ENCODE results near the gene SHD. TPM values are rescaled to one million over a fixed set of nuclear protein-coding genes. Genes with fewer than 3 reads are reported as not detected.

The SHD gene
- total and polyA plus RNA-seq, 9 of the 15 experiments (the other 6 are each of a cell fraction or from before 2014, with no cell fraction given) = 0.05 to 0.62 (median 0.15) TPM; not detected in 5

DNA sequence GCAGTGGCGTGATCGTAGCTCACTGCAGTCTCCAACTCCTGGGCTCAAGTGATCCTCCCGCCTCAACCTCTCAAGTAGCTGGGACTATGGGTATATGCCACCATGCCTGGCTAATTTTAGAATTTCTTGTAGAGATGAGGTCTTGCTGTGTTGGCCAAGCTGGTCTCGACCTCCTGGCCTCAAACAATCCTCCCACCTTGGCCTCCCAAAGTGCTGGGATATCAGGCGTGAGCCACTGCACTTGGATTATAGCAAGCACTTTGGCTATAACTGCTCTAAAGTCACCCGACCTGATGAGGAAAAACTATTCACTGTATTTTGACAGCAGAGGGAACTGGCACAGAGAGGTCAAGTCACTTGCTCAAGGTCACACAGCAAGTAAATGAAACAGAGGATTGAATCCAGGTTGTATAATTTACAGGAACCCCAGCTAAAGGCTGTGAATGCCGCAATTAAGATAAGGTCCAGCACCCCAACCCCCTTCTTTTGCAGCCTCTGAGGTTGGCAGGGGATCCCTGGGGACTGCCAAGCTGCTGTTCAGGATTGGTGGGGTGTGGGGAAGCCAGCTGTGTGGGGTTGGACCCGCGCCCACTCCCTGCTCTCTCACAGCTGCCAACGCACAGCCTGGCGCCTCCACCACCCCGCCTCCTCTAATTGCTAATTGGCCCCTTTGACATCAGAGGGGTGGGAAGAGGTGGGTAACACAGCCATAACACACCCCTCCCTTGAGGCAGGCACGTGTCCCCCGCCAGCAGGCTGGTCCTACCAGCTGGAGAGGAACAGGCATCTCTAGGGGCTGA lies 17.1 kb downstream of the SHD start:
- ChIA-PET POLR2A (interaction anchor here (0.6 kb wide), 2 partner anchors 10 to 1193 kb away, joined by 3 read pairs; no protein-coding TSS in a partner anchor), CTCF (ENCODE audit: low intra/inter-chr PET ratio) (no interaction called here)
- Histone ChIP-seq H3K4me2 (ENCODE audit: insufficient read depth, low read length) (no peak overlapping the region), H2AFZ (ENCODE audit: low read depth, low read length) (no peak overlapping the region), H3K4me3 (no peak overlapping the region), H3K27ac (ENCODE audit: extremely low read depth, low read depth, low read length) (no peak overlapping the region), H3K9me1 (ENCODE audit: control insufficient read depth, insufficient read depth, low read length) (no peaks in the 10 kb centered on the region), H3K27me3 (ENCODE audit: control insufficient read depth in 2 of 2, insufficient read depth in 2 of 2, low read length in 2 of 2) (peaks cover 3 to 8% of the 10 kb centered on the region in 2 experiments; a peak in 2 of 5 replicates), H4K20me1 (replicated peaks; ENCODE audit: control insufficient read depth, insufficient read depth, low read length) (no peaks in the 10 kb centered on the region), H3K4me1 (replicated peaks in 1 of 2; ENCODE audit: control insufficient read depth in 2 of 2, insufficient read depth in 2 of 2, low read length in 2 of 2) (peaks cover 0 to 25% of the 10 kb centered on the region in 2 experiments; a peak in 2 of 5 replicates), H3K36me3 (ENCODE audit: control insufficient read depth, insufficient read depth, low read length) (no peaks in the 10 kb centered on the region), H3K9me3 (replicated peaks; ENCODE audit: control insufficient read depth, insufficient read depth, low read depth, low read length) (no peaks in the 10 kb centered on the region), H3K9ac (ENCODE audit: insufficient read depth in 1 of 2, low read depth in 2 of 2, low read length in 2 of 2) (peak overlapping the region in 1 of 2 experiments; percentile 40; a peak in 1 of 4 replicates), H3K79me2 (ENCODE audit: control insufficient read depth, insufficient read depth, low read length) (no peaks in the 10 kb centered on the region)
- FAIRE-seq = no peak
- BruUV-seq (replicated peaks) = no TSS peak
- no peak for DNase-seq (ENCODE audit: extremely low read depth in 1 of 4, low spot score in 3 of 4)
- intact Hi-C loops (cut with micrococcal nuclease) = no loop called here
- in situ Hi-C loops (cut with MboI) = no loop called here
- WGBS (ENCODE audit: insufficient coverage, low coverage, missing lambda C conversion rate) = 31% methylated on average over 10 of the region's 14 CpGs
- no peak for ATAC-seq
- TF ChIP-seq CEBPB (tag; IDR thresholded peaks at IDR 0.05) = no peak
- TF ChIP-seq FOXA3 (CRISPR knock-in tag; conservative IDR thresholded peaks at IDR 0.05 in 1 of 2, IDR thresholded peaks at IDR 0.05 in 1 of 2) = no peak
- no peak for TF ChIP-seq CBFA2T3 (IDR thresholded peaks at IDR 0.05)
- TF ChIP-seq, protein P1, sequence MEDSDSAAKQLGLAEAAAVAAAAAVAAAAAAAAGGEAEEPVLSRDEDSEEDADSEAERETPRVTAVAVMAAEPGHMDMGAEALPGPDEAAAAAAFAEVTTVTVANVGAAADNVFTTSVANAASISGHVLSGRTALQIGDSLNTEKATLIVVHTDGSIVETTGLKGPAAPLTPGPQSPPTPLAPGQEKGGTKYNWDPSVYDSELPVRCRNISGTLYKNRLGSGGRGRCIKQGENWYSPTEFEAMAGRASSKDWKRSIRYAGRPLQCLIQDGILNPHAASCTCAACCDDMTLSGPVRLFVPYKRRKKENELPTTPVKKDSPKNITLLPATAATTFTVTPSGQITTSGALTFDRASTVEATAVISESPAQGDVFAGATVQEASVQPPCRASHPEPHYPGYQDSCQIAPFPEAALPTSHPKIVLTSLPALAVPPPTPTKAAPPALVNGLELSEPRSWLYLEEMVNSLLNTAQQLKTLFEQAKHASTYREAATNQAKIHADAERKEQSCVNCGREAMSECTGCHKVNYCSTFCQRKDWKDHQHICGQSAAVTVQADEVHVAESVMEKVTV (CRISPR knock-in tag; IDR thresholded peaks at IDR 0.05) = no peak
- peak; percentile 90 for TF ChIP-seq ZNF121 (CRISPR knock-in tag; conservative IDR thresholded peaks at IDR 0.05)
- TF ChIP-seq ELF2 (CRISPR knock-in tag; IDR thresholded peaks at IDR 0.05) = no peak
- no peak for TF ChIP-seq MBD2 (IDR thresholded peaks at IDR 0.05; ENCODE audit: borderline replicate concordance, low read depth)
- peak in 1 of 2 experiments; percentile 40; a peak in 2 of 4 replicates for TF ChIP-seq RCOR1 (IDR thresholded peaks at IDR 0.05; ENCODE audit: borderline replicate concordance in 1 of 2, low read depth in 2 of 2, low read length in 2 of 2)
- TF ChIP-seq, protein P2, sequence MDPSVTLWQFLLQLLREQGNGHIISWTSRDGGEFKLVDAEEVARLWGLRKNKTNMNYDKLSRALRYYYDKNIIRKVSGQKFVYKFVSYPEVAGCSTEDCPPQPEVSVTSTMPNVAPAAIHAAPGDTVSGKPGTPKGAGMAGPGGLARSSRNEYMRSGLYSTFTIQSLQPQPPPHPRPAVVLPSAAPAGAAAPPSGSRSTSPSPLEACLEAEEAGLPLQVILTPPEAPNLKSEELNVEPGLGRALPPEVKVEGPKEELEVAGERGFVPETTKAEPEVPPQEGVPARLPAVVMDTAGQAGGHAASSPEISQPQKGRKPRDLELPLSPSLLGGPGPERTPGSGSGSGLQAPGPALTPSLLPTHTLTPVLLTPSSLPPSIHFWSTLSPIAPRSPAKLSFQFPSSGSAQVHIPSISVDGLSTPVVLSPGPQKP (CRISPR knock-in tag; IDR thresholded peaks at IDR 0.05) = no peak
- TF ChIP-seq RFX5 (IDR thresholded peaks at IDR 0.05; ENCODE audit: low read depth, low read length) = no peak
- peak; percentile 96 for TF ChIP-seq BCOR (IDR thresholded peaks at IDR 0.05)
- peak; percentile 70 to 85 for TF ChIP-seq KDM1A (IDR thresholded peaks at IDR 0.05)
- TF ChIP-seq MED1 (CRISPR knock-in tag; IDR thresholded peaks at IDR 0.05; ENCODE audit: borderline replicate concordance) = 0 out of 2 replicates have a peak, but pooled peaks have one; percentile 27
- TF ChIP-seq ZNF57 (CRISPR knock-in tag; IDR thresholded peaks at IDR 0.05) = no peak
- TF ChIP-seq, protein P3, sequence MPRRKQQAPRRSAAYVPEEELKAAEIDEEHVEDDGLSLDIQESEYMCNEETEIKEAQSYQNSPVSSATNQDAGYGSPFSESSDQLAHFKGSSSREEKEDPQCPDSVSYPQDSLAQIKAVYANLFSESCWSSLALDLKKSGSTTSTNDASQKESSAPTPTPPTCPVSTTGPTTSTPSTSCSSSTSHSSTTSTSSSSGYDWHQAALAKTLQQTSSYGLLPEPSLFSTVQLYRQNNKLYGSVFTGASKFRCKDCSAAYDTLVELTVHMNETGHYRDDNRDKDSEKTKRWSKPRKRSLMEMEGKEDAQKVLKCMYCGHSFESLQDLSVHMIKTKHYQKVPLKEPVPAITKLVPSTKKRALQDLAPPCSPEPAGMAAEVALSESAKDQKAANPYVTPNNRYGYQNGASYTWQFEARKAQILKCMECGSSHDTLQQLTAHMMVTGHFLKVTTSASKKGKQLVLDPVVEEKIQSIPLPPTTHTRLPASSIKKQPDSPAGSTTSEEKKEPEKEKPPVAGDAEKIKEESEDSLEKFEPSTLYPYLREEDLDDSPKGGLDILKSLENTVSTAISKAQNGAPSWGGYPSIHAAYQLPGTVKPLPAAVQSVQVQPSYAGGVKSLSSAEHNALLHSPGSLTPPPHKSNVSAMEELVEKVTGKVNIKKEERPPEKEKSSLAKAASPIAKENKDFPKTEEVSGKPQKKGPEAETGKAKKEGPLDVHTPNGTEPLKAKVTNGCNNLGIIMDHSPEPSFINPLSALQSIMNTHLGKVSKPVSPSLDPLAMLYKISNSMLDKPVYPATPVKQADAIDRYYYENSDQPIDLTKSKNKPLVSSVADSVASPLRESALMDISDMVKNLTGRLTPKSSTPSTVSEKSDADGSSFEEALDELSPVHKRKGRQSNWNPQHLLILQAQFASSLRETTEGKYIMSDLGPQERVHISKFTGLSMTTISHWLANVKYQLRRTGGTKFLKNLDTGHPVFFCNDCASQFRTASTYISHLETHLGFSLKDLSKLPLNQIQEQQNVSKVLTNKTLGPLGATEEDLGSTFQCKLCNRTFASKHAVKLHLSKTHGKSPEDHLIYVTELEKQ (CRISPR knock-in tag; IDR thresholded peaks at IDR 0.05) = no peak
- TF ChIP-seq CBX3 (IDR thresholded peaks at IDR 0.05; ENCODE audit: borderline replicate concordance in 1 of 2, low read length in 2 of 2) = peak in 1 of 2 experiments; percentile 37; a peak in 1 of 3 replicates
